ENCODE data around the gene SPATA31D3.

DNA sequence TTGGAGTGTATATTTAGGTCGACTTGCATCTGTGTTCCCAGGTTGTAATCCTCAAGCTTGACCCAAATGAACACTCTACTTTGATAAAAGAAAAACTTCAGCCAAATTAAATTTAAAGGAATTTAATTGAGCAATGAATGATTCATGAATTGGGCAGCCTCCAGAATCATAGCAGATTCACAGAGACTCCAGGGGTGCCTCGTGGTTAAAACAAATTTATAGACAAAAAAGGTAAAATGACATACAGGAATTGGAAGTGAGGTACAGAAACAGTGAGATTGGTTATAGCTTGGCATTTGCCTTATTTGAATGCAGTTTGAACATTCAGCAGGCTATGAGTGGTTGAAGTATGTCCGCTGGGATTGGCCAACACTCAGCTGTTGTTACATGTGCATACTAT lies 36.6 kb upstream of the SPATA31D3 start:
- TF ChIP-seq, protein P1, sequence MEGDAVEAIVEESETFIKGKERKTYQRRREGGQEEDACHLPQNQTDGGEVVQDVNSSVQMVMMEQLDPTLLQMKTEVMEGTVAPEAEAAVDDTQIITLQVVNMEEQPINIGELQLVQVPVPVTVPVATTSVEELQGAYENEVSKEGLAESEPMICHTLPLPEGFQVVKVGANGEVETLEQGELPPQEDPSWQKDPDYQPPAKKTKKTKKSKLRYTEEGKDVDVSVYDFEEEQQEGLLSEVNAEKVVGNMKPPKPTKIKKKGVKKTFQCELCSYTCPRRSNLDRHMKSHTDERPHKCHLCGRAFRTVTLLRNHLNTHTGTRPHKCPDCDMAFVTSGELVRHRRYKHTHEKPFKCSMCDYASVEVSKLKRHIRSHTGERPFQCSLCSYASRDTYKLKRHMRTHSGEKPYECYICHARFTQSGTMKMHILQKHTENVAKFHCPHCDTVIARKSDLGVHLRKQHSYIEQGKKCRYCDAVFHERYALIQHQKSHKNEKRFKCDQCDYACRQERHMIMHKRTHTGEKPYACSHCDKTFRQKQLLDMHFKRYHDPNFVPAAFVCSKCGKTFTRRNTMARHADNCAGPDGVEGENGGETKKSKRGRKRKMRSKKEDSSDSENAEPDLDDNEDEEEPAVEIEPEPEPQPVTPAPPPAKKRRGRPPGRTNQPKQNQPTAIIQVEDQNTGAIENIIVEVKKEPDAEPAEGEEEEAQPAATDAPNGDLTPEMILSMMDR (IDR thresholded peaks at IDR 0.05) = no peak
- TF ChIP-seq POLR2AphosphoS5 (IDR thresholded peaks at IDR 0.05) = no peak
- no peak for TF ChIP-seq POLR2A (IDR thresholded peaks at IDR 0.05)
- TF ChIP-seq EP300 (IDR thresholded peaks at IDR 0.05) = no peak
